ENCODE data around the gene EFL1. TPM values are rescaled to one million over a fixed set of nuclear protein-coding genes. Genes with fewer than 3 reads are reported as not detected.

The EFL1 gene
- polyA plus RNA-seq, 3 donors: 23.4 to 25.5 (median 24.5) TPM

- DNase-seq (ENCODE audit: low read depth in 3 of 3, low spot score in 2 of 3): no peak
Measured at GRCh38 chr15:82128401-82129148, 134.0 kb downstream of the EFL1 start.

GRCh38 chr15:82127581-82127980 is 135.0 kb downstream of the EFL1 start:
- no peak for DNase-seq (ENCODE audit: low read depth in 3 of 3, low spot score in 2 of 3)

GRCh38 chr15:82126346-82126745 is 136.2 kb downstream of the EFL1 start:
- DNase-seq (ENCODE audit: low read depth in 3 of 3, low spot score in 2 of 3): no peak

GRCh38 chr15:82124331-82125263 is 137.9 kb downstream of the EFL1 start:
- DNase-seq (ENCODE audit: low read depth in 3 of 3, low spot score in 2 of 3): no peak

- no peak for DNase-seq (ENCODE audit: low read depth in 3 of 3, low spot score in 2 of 3)
Measured at GRCh38 chr15:82122746-82123400, 139.7 kb downstream of the EFL1 start.

- DNase-seq (ENCODE audit: low read depth in 3 of 3, low spot score in 2 of 3): no peak
Measured at GRCh38 chr15:82118040-82118439, 144.5 kb downstream of the EFL1 start.

GRCh38 chr15:82117296-82117695 is 145.2 kb downstream of the EFL1 start:
- no peak for DNase-seq (ENCODE audit: low read depth in 3 of 3, low spot score in 2 of 3)

GRCh38 chr15:82114660-82115059 is 147.9 kb downstream of the EFL1 start:
- DNase-seq (ENCODE audit: low read depth in 3 of 3, low spot score in 2 of 3): no peak

GRCh38 chr15:82113106-82113715 is 149.3 kb downstream of the EFL1 start:
- DNase-seq (ENCODE audit: low read depth in 3 of 3, low spot score in 2 of 3): no peak

- no peak for DNase-seq (ENCODE audit: low read depth in 3 of 3, low spot score in 2 of 3)
Measured at GRCh38 chr15:82111918-82112317, 150.6 kb downstream of the EFL1 start.

GRCh38 chr15:82110144-82110543 is 152.4 kb downstream of the EFL1 start:
- no peak for DNase-seq (ENCODE audit: low read depth in 3 of 3, low spot score in 2 of 3)

GRCh38 chr15:82108489-82109078 is 153.9 kb downstream of the EFL1 start:
- DNase-seq (ENCODE audit: low read depth in 3 of 3, low spot score in 2 of 3): no peak

- DNase-seq (ENCODE audit: low read depth in 3 of 3, low spot score in 2 of 3): no peak
Measured at GRCh38 chr15:82106679-82107078, 155.9 kb downstream of the EFL1 start.

GRCh38 chr15:82105451-82106215 is 156.9 kb downstream of the EFL1 start:
- DNase-seq (ENCODE audit: low read depth in 3 of 3, low spot score in 2 of 3): no peak

- DNase-seq (ENCODE audit: low read depth in 3 of 3, low spot score in 2 of 3): no peak
Measured at GRCh38 chr15:82103468-82103867, 159.1 kb downstream of the EFL1 start.

GRCh38 chr15:82100111-82100929 is 162.2 kb downstream of the EFL1 start:
- peak in 1 of 3 donors; percentile 45 for DNase-seq (ENCODE audit: low read depth in 3 of 3, low spot score in 2 of 3)

- DNase-seq (ENCODE audit: low read depth in 3 of 3, low spot score in 2 of 3): no peak
Measured at GRCh38 chr15:82098674-82099073, 163.9 kb downstream of the EFL1 start.

GRCh38 chr15:82095803-82096202 is 166.7 kb downstream of the EFL1 start:
- DNase-seq (ENCODE audit: low read depth in 3 of 3, low spot score in 2 of 3): no peak

GRCh38 chr15:82093774-82094211 is 168.7 kb downstream of the EFL1 start:
- no peak for DNase-seq (ENCODE audit: low read depth in 3 of 3, low spot score in 2 of 3)
